Activated T-cell treated with anti-CD3 and anti-CD28 coated beads, Interleukin-2, amount 50 U/mL, for 48 hours (primary cell): ENCODE results near the gene HTD2.
A peak's percentile ranks its signal among the peaks of the same experiment; 100 is the strongest.
"Not testable (repeated sequence)": the region's sequence is repeated elsewhere in the genome, so short reads cannot be mapped to it uniquely, and the experiment has no call there.

Experiments
- DNase-seq, 2 experiments: peaks; one replicate each; pipeline ENCODE4 v3.0.0-alpha.2; 2020

HTD2 gene

DNA sequence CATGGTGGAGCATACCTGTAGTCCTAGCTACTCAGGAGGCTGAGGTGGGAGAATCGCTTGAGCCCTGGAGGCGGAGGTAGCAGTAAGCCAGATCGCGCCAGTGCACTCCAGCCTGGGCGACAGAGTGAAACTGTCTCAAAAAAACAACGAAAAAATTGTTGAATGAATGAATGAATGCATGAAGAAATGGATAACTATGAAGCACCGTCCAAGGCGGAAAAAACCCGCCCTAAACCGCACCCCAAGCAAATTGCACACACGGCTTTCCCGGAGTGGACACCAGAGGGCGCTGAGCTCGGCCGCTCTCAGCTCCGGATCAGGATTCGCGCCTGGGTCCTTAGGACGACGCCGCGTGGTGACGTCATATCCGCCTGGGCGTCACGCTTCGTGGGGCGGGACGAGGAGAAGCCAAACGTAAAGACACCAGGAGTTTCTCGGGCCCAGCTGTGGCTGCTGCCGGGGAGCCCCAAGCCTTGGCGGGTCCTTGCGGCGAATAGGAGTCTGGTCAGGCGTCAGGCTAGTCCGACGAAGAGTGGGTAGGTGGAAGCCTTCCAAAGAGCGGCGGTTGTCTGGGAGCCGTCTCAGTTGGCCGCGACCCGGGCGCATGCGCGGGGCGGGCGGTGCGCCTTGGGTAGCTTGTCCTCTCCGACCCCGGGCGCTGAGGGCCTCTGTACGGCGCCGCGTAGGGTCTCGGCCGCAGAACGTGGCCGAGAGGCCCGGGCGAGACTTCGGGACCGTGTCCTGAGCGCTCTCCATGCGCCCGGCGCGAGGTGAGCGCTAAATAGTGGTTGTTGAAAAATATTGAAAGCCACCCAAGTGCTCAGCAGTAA, at the start of gene HTD2, which contains the start of gene RPP14:
Gene HTD2, plus strand, starts transcription at position 639 of the 830 bp plus-strand sequence. CDS start 11,094 bp downstream, outside the sequence.
Gene RPP14, plus strand, starts transcription at position 364 of the 830 bp plus-strand sequence. CDS start 4,085 bp downstream, outside the sequence.
- DNase-seq, result peak; percentile 100

DNA sequence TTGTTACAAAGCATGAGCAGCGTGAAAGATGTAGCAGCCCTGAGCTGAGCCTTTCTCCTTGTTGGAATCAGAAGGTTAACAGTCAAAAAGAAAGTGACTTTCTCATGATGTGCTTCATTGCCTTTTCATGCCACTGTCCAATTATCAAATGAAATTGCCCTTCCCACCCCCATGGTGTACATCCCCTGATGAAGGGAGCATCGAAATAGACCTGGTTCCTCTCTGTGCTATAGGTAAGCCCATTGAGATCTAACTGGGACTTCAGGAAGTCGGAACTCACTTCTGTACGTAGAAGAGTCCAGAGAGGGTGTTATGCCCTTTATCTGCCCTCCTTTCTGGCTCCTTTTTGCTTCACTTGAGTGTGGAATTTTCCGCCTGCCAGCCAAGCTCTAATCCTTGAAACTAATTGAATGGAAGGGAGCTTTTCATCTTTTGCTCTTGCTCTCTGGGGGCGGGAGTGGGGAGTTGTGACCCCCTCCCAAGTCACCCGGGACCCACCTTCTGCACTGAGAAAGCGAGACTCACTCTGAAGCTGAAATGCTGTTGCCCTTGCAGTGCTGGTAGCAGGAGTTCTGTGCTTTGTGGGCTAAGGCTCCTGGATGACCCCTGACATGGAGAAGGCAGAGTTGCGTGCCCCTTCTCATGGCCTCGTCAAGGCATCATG, 47.8 kb upstream of the HTD2 start:
- DNase-seq, result no peak

DNA sequence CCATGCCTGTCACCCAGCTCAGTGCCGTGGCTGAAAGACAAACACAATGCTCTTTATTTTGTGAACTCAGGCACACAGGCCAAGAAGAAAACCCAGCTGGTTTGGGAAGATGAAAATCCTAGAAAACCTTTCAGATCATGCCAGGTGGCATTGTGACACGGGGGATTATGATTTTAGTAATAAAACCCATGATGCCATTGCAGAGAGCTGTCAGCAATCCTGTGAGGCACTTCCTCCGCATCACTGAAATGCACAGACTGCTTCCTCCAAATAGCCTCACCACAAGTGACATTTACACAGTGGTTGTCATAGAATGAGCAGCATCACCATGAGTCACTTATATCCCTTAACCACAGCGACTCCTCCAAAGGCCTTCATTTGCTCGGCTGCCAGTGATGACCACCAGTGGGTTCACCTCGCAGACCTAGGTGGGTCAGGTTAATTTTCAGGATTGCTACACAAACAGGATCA, 46.0 kb upstream of the HTD2 start:
- DNase-seq, result peak; percentile 39

DNA sequence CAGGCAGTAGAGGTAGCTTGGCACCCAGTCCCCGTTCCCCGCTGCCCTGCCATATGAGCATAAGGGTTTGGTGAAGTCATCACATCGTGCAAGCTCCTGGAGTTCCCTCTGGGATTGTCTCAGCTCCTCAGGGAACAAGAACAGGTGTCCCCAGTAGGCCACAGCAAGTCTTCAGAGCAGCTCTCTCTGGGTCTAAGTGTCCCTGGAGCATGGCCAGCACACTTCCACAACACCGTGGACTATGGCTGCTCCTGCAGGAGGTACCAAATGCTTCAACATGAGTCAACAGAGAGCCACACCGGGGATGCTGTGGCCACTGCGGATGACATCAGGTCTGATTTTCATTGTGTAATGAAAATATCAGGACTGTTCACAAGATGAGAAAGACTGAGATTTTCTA, 45.6 kb upstream of the HTD2 start:
- no peak for DNase-seq

DNA sequence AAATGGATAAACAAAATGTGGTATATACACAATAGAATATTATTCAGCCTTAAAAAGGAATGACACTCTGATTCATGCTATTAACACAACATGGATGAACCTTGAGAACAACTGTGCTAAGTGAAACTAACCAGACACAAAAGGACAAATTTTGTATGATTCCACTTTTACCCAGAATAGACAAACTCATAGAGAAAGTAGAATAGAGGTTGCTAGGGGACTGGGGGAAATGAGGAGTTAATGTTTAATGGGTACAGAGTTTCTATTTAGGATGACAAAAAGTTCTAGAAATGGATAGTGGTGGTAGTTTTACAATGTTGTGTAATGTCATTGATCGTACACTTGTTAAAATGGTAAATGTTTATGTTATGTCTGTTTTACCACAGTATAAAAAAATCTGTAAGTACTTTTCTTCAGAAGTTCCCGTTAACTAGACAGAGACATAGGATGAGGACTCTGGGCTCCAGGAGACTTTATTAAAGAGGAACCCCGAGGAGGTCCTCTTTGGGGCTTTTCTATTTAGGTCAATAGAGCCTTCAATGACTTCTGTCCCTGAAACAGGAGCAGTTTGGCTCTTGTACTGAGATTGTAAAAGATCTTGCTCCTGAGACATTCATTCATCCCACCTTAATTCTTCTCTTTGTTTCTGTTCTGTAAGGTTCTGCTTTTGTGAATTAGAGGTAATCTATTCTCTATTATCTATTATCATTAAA, 44.2 kb upstream of the HTD2 start:
- DNase-seq, result no peak

DNA sequence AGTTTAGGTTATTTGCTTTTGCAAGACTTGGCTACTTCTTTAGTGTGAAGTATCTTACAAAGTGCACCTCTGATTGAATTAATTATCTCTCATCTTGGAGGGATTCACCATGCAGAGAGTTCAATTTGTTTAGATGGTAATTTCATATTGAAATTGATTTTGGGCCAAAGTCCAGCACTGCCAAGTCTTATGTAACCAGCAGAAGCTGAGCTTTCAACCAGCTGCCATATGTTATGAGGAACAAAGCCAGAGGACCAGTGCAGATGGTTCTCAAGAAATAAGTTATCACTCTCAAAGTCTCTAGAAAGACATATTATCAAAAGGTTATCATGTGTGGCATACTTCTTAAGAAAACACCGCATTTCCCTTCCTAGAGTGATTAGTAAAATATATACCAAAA, 39.7 kb upstream of the HTD2 start:
- DNase-seq, result no peak

DNA sequence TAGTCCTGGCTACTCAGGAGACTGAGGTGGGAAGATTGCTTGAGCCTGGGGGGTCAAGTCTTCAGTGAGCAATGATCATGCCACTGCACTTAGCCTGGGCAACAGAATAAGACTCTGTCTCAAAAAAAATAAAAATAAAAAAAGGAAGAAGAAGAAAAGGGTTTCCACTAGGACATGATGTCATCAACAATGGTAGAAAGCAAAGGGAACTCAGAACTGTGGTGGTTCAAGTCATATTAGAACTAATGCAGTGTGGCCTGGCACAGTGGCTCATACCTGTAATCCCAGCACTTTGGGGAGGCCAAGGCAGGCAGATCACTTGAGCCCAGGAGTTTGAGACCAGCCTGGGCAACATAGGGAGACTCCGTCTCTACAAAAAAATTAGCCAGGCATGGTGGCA, 38.8 kb upstream of the HTD2 start:
- not testable (repeated sequence) for DNase-seq

DNA sequence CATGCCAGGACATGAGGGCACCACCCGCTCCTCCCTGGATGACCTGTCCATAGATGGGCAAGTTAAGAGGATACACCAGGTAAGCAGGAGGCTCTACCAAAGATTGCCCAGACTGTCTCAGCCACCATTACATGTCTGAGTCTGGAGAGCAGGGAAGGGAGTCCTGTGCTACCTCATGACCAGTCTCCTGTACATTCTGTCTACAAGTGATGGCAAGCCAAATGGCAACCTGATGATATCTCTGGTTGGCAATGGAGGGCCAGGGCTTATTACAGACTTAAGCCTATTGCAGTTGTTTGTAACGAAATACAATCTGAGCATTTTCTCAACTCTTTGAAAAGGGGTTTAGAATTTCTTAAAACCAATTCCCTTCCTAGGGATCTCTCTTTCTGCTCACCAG, 37.0 kb upstream of the HTD2 start:
- no peak for DNase-seq

DNA sequence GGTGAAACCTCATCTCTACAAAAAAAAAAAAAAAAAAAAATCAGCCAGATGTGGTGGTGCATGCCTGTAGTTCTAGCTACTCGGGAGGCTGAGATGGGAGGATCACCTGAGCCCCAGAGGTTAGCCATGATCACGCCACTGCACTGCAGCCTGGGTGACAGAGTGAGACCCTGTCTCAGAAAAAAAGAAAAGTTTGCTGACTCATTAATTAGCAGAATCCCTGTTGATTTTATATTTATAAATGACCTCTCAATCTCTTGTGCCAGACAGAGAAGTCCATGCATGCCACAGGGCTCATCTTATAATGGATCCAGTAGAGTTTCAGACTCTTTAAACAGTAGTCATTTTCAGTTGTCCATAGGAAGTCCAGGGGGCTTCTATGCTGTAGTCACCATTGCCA, 35.8 kb upstream of the HTD2 start:
- no peak for DNase-seq

DNA sequence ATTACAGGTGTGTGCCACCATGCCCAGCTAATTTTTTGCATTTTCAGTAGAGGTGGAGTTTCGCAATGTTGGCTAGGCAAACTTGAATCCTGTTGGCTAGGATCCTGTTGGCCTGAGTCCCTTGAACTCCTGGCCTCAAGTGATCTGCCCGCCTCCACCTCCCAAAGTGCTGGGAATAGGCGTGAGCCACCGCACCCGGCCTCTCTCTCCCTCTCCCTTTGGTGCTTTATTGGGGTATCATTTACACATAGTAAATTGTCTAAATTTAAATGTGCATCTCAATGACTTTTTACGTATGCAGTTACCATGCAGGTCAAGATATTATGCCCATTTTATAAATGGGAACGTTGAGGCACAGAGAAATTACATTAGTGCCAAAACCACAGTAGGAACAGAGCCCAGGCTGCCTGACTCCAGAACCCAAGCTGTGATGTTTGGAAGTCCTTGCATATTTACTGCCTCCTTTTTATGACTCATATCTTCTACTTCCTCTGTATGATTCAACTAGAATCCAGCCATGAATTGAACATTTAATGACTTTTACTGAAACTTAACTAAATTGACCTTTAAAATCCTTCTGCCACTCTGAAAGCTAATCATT, 34.3 kb upstream of the HTD2 start:
- no peak for DNase-seq

DNA sequence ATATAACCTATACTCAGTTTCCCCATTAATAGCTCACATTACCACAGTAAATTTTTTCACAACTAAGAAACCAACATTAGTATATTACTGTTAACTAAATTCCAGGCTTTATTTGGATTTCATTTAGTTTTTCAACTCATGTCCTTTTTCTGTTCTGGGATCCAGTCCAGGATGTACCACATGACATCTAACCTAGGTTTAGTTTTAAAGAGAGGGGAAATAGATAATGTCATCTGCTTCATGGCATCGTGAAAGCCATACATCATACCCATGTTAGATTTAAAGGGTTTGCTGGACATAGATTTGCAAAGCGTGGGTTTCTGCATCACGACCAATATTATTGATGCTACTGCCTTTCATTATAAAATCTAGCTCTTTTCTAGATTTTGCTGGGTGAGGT, 33.4 kb upstream of the HTD2 start:
- DNase-seq, result no peak

DNA sequence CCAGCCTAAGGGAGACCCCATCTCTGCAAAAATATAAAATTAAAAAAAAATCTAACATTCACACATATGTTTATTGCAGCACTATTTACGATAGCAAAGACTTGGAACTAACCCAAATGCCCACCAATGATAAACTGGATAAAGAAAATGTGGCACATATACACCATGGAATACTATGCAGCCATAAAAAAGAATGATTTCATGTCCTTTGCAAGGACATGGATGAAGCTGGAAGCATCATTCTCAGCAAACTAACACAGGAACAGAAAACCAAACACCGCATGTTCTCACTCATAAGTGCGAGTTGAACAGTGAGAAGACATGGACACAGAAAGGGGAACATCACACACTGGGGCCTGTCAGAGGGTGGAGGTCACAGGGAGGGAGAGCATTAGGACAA, 33.0 kb upstream of the HTD2 start:
- not testable (repeated sequence) for DNase-seq

DNA sequence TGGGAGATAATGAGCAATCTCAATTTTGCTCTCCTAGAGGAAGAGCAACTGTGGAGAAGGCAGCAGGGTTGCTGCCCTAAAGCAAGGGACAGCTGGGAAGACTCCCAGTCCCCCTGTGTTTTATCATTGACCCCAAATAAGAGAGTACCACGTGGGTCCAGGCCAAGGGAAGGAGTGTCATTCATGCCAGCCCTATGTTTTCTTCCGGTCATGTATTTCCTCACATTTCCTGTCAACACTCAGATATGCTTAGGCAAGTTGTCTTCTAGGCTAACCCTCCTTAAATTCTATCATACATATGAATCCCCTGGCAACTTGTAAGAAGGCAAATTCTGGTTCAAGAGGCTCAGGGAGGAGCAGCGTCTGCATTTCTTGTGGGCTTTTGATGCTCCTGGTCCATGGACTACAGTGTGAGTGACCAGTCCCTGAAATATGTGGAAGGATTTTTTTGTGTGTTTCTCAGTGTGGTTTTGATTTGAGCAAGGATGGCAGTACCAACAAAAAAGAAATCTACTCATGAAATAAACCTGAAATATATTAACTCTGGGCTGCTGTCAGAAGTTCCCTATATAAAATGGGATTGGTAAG, 32.2 kb upstream of the HTD2 start:
- no peak for DNase-seq

DNA sequence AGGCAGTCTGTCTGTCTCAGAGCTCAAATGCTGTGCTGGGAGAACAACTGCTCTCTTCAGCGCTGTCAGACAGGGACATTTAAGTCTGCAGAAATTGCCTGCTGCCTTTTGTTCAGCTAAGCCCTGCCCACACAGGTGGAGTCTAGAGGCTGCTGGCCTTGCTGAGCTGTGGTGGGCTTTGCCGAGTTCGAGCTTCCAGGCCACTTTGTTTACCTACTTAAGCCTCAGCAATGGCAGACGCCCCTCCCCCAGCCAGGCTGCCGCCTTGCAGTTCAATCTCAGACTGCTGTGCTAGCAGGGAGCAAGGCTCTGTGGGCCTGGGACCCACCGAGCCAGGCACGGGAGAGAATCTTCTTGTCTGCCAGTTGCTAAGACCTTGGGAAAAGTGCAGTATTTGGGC, 25.3 kb upstream of the HTD2 start:
- no peak for DNase-seq

DNA sequence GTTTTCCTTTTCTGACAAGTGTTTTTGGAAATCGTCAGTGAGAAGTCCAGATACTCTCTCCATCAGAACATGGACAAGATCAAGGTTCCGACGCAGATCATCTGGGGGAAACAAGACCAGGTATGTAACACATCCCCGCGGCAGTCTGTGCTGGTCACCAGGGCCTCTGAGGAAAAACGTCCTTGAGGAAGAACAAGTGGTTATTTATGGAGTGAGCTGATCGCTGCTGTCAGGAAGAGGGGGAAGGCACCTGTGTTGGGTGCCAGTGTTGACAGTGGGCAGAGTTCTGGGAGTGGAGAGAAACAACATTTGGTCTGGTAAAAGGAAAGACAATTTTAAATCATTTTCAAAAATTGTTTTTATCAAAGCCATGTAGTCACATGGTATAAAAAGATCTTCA, 21.0 kb upstream of the HTD2 start:
- no peak for DNase-seq

DNA sequence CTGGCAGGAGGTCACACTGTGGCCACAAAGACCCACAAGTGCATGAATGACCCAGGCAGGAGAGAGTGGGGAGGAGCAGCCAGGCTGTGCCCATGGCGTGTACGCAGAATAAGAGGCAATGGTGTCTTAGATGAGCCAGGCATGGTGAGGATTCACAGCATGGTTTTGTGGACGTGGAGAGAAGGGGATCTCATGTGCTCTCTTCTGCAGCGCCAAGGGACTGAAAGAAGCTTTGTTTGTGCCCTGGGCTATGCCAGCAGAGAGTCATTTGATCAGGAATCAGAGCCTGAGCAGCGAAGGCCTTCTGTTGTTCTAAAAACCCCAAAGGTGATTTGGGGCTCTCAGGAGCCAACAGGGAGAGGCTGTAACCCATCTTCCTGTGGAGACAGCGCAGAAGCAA, 19.0 kb upstream of the HTD2 start:
- no peak for DNase-seq

DNA sequence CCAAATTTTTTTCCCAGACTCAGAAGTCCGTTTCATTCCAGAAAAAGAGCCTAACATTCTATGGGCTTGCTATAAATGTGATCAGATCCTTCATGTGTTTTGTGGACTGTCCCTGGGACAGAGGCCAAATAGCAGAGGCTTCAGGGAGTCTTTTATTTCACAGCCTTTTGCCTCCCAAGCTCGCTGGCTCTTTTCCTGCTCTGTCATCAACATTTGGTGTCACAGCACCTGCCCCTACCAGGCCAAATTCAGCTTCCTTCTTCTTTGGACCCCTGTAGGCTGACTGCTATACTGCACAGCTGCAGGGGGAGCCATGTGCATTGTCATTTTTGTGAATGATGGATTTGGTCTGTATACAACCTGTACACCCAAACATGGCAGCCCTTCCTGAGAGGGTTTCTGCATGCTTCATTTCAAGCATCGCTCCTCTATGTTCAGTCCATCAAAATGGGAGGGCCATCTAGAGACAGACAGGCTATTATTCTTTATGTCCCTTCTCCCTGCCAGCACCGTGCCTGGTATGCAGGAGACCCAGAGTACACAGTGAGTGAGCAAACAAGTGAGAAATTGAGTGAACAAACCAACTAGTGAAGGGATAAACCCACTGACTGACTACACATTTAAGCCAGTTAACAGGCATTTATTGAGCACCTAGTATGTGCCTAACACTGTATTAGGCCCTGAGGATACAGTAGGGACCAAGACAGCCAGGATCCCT, 18.1 kb upstream of the HTD2 start:
- DNase-seq, result no peak

DNA sequence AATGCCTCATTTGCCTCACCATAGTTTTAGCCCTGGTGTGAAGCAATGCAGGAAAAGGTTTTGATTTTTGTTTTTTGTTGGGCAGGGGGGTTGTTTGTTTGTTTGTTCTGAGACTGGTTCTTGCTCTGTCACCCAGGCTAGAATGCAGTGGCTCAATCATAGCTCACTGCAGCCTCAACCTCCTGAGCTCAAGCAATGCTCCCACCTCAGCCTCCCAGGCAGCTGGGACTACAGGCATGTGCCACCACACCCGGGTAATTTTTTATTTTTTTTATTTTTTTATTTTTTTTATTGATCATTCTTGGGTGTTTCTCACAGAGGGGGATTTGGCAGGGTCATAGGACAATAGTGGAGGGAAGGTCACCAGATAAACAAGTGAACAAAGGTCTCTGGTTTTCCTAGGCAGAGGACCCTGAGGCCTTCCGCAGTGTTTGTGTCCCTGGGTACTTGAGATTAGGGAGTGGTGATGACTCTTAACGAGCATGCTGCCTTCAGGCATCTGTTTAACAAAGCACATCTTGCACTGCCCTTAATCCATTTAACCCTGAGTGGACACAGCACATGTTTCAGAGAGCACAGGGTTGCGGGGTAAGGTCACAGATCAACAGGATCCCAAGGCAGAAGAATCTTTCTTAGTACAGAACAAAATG, 17.2 kb upstream of the HTD2 start:
- DNase-seq, result not testable (repeated sequence)

DNA sequence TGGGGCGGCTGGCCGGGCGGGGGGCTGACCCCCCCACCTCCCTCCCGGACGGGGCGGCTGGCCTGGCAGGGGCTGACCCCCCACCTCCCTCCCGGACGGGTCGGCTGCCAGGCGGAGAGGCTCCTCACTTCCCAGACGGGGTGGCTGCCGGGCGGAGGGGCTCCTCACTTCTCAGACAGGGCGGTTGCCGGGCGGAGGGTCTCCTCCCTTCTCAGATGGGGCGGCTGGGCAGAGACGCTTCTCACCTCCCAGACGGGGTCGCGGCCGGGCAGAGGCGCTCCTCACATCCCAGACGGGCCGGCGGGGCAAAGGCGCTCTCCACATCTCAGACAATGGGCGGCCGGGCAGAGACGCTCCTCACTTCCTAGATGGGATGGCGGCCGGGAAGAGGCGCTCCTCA, 15.9 kb upstream of the HTD2 start:
- not testable (repeated sequence) for DNase-seq

DNA sequence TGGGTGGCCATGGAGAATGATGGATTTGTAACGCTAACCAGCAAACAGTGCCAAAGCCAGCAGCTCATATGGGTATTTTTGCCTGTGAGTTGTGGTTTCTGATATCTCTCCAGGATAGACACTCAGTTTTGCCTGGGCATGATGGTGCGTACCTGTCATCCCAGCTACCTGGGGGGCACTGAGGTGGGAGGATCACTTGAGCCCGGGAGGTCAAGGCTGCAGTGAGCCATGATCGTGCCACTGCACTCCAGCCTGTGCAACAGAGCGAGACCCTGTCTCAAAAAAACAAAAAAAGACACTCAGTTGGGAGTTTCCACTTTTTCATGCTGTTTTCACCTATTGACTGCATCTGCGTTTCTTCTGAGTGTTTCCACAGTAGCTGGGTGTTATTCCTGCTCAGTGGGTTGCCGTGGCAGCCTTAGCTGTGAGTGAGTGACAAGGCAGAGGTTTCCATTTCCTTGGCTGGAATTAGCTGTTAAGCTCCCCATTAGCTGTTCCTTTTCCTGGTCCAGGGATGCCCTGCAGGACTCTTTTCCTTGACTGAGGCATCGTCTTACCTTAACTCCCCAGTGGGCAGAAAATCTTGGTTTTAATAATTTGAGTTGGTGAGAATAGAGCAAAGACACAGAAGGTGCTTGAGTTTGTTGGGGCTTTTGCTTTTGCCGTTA, 14.5 kb upstream of the HTD2 start:
- DNase-seq, result no peak

DNA sequence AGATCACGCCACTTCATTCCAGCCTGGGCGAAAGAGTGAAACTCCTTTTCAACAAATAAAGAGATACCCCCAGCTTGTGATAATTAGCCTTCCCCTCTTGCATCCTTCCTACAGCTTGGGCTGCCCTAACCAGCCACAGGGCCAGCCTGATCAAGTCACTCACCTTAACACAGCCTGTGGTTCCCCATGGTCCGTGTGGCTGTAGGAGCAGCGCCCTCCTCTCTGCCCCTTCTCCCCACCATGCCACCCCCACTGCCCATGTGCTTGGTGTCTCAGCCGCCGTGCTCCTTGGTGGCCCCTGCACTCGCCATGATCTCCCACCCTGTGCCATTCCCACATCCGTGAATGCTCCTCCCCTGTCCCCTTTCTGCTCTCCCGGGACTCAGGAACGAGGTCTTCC, 13.5 kb upstream of the HTD2 start:
- DNase-seq, result no peak
